NB4 (cell line): ENCODE results near the gene PCNP.
"Not testable (repeated sequence)": the region's sequence is repeated elsewhere in the genome, so short reads cannot be mapped to it uniquely, and the experiment has no call there.

Source experiments
- DNase-seq: peaks from one replicate; pipeline ENCODE4 v3.0.0; 2010; ENCODE audit warnings: low read depth
- H3K4me3 ChIP-seq: one replicate; pipeline ENCODE4 v1.5.1; 2011; ENCODE audit warnings: mild to moderate bottlenecking, low read depth, low read length, moderate library complexity
- CTCF ChIP-seq: IDR thresholded peaks from one replicate; pipeline ENCODE4 v1.5.1; 2012; ENCODE audit warnings: low read depth, low read length
- MAX ChIP-seq: IDR thresholded peaks from 2 replicates; pipeline ENCODE4 v1.6.1; 2011; ENCODE audit warnings: low read depth, low read length
- MYC ChIP-seq: IDR thresholded peaks from 2 replicates; pipeline ENCODE4 v1.6.1; 2011; ENCODE audit warnings: low read depth, low read length
- POLR2A ChIP-seq: IDR thresholded peaks from 2 replicates; pipeline ENCODE4 v1.6.1; 2011; ENCODE audit warnings: mild to moderate bottlenecking; ENCODE audit not compliant: insufficient read length; ENCODE audit errors: extremely low read depth

The PCNP gene

GRCh38 chr3:101544161-101544850 is 29.7 kb upstream of the PCNP start:
- no peak for DNase-seq

GRCh38 chr3:101548527-101549105 is 25.4 kb upstream of the PCNP start:
- TF ChIP-seq POLR2A (no peak), MYC (no peak), MAX (no peak), CTCF (no peak)
- H3K4me3 ChIP-seq, result no peak overlapping the region
- DNase-seq, result no peak

More at GRCh38 chr3:101544161-101544850, 29.7 kb upstream of the PCNP start:
- TF ChIP-seq POLR2A, result no peak
- TF ChIP-seq CTCF, result no peak
- TF ChIP-seq MYC, result no peak
- no peak for TF ChIP-seq MAX
- H3K4me3 ChIP-seq, result no peak overlapping the region

- H3K4me3 ChIP-seq, result no peak overlapping the region
- TF ChIP-seq MYC (no peak), CTCF (no peak), POLR2A (no peak), MAX (no peak)
- DNase-seq, result no peak
These were observed 24.5 kb upstream of the PCNP start for GRCh38 chr3:101549473-101549872.

- not testable (repeated sequence) for H3K4me3 ChIP-seq, DNase-seq
These were observed 22.5 kb upstream of the PCNP start for GRCh38 chr3:101551359-101552081.

- not testable (repeated sequence) for H3K4me3 ChIP-seq, DNase-seq
These were observed 20.6 kb upstream of the PCNP start for GRCh38 chr3:101553381-101553780.

GRCh38 chr3:101556064-101556463 is 17.9 kb upstream of the PCNP start:
- no peak for TF ChIP-seq POLR2A
- H3K4me3 ChIP-seq, result no peak overlapping the region
- no peak for DNase-seq

- TF ChIP-seq CTCF, result no peak
- TF ChIP-seq POLR2A, result no peak
- TF ChIP-seq MAX, result peak; percentile 78
- TF ChIP-seq MYC, result peak; percentile 84
- peak within 1 kb of the TSS; percentile 97 for H3K4me3 ChIP-seq
- peak; percentile 94 for DNase-seq
These were observed 12.2 kb upstream of the PCNP start, which contains the start of gene TRMT10C for GRCh38 chr3:101561630-101562328. TRMT10C (plus strand) TSS chr3:101561868; CDS start chr3:101564782, 2,914 bp downstream.
